Upper lobe of right lung (tissue), 1 donor: ENCODE results near the gene COPS6. TPM values are rescaled to one million over a fixed set of nuclear protein-coding genes. Genes with fewer than 3 reads are reported as not detected.

ENCODE experiments used
- ATAC-seq: fragments of 200-7000 bp; cut with Tn5 transposase; one replicate; pipeline ENCODE4 v1.9.1; 2020; ENCODE audit warnings: mild to moderate bottlenecking, moderate library complexity
- DNase-seq: peaks from one replicate; pipeline ENCODE4 v3.0.0-alpha.2; 2020
- H3K27ac ChIP-seq: fragments of 200-600 bp; one replicate; pipeline ENCODE4 v1.8.0; 2022
- H3K27me3 ChIP-seq: fragments of 200-600 bp; one replicate; pipeline ENCODE4 v1.8.0; 2022; ENCODE audit warnings: mild to moderate bottlenecking
- H3K36me3 ChIP-seq: fragments of 200-600 bp; one replicate; pipeline ENCODE4 v1.8.0; 2022
- H3K4me1 ChIP-seq: fragments of 200-600 bp; one replicate; pipeline ENCODE4 v1.8.0; 2022
- H3K4me3 ChIP-seq: fragments of 200-600 bp; one replicate; pipeline ENCODE4 v1.8.0; 2022; ENCODE audit warnings: mild to moderate bottlenecking
- H3K9me3 ChIP-seq: fragments of 200-600 bp; one replicate; pipeline ENCODE4 v1.8.0; 2022
- intact Hi-C: fragments of 100-400 bp; cut with DNase I; formaldehyde crosslinking; loops from one replicate; pipeline ENCODE4 v1.11.0; 2022
- total RNA-seq: library from RNA; stranded (reverse); fragmentation: NEBNext Ultra II Directional; extraction: Animal tissue kit (Norgen Biotek cat#: 25700); gene quantifications from one replicate; pipeline ENCODE4 v1.2.1, GENCODE V29; 2021
- TF ChIP-seq, protein P1 (sequence below): fragments of 200-600 bp; IDR thresholded peaks from one replicate; pipeline ENCODE4 v1.8.0; 2022; ENCODE audit warnings: antibody characterized with exemption
- donor health status: DM: no; HTN: yes; CAD: no; lungs with severe emphysema.

COPS6 gene
- total RNA-seq, 1 donor from 2014 or later = 69.5 TPM

DNA sequence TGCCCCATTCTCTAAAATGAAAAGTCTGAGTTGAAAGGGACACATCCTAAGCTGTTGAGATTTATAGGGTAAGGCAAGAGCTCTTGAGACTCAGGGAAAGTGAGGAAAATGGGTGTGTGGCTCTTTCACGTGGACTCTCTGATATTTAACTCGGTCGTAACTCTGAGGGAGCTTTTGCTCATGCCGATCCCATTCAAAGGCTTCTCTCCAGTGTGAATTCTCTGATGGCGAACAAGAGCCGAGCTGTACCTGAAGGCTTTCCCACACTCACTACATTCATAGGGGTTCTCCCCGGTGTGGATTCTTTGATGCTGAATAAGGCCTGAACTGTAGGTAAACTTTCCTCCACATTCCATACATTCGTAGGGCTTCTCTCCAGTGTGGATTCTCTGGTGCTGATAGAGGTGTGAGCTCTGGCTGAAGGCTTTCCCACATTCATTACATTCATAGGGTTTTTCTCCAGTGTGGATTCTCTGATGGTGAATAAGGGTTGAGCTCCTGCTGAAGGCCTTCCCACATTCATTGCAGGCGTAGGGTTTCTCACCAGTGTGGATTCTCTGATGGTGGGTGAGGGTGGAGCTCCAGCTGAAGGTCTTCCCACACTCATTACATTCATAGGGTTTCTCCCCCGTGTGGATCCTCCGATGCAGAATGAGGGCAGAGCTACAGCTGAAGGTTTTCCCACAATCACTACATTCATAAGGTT is 17.6 kb upstream of the COPS6 start:
- DNase-seq = no peak
- H3K36me3 ChIP-seq = peaks cover 69% of the 10 kb centered on the region
- no peaks in the 10 kb centered on the region for H3K27me3 ChIP-seq
- H3K4me3 ChIP-seq = no peak overlapping the region
- TF ChIP-seq, protein P1, sequence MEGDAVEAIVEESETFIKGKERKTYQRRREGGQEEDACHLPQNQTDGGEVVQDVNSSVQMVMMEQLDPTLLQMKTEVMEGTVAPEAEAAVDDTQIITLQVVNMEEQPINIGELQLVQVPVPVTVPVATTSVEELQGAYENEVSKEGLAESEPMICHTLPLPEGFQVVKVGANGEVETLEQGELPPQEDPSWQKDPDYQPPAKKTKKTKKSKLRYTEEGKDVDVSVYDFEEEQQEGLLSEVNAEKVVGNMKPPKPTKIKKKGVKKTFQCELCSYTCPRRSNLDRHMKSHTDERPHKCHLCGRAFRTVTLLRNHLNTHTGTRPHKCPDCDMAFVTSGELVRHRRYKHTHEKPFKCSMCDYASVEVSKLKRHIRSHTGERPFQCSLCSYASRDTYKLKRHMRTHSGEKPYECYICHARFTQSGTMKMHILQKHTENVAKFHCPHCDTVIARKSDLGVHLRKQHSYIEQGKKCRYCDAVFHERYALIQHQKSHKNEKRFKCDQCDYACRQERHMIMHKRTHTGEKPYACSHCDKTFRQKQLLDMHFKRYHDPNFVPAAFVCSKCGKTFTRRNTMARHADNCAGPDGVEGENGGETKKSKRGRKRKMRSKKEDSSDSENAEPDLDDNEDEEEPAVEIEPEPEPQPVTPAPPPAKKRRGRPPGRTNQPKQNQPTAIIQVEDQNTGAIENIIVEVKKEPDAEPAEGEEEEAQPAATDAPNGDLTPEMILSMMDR = no peak
- no peak overlapping the region for H3K27ac ChIP-seq
- intact Hi-C loops = no loop called here
- ATAC-seq = no peak
- H3K9me3 ChIP-seq = peaks cover 16% of the 10 kb centered on the region
- no peaks in the 10 kb centered on the region for H3K4me1 ChIP-seq

DNA sequence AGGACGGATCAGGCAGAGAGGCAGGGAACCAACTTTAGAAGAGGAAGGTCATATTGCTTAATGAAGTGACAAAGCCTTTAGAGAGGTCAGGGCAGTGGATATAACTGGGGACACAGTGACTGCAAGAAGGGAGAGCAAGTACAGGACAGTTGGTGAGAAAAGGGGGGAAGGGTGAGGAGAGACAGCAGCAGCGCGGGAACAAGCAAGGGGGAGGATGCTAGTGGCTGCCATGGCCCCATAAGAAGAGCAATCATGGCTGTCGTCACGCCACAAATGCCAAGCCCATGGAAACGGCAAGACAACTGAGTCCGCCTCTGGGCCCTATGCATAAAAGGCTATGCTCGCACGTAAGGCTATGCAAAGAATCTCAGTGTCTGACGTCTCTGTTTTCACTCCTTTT is 16.3 kb upstream of the COPS6 start:
- H3K27ac ChIP-seq = no peak overlapping the region
- TF ChIP-seq, protein P1 = no peak
- no peak for DNase-seq
- no peak overlapping the region for H3K4me3 ChIP-seq
- H3K4me1 ChIP-seq = no peaks in the 10 kb centered on the region
- H3K9me3 ChIP-seq = peaks cover 16% of the 10 kb centered on the region
- no peak for ATAC-seq
- intact Hi-C loops = no loop called here
- H3K27me3 ChIP-seq = no peaks in the 10 kb centered on the region
- peaks cover 82% of the 10 kb centered on the region for H3K36me3 ChIP-seq

DNA sequence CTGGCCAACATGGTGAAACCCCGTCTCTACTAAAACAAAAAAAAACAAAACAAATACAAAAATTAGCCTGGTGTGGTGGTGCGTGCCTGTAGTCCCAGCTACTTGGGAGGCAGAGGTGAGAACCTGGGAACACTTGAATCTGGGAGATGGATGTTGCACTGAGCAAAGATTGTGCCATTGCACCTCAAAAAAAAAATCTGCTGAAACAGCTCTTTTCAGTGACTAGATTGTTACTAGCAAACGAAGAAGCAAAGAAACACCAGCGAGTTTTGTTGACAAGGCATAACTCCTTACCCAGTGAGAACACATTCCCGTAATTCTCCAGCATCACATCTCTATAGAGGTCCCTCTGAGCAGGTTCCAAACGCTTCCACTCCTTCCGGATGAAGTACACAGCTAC is 13.9 kb upstream of the COPS6 start:
- H3K27me3 ChIP-seq = no peaks in the 10 kb centered on the region
- H3K4me1 ChIP-seq = no peaks in the 10 kb centered on the region
- no peak overlapping the region for H3K27ac ChIP-seq
- DNase-seq = no peak
- intact Hi-C loops = no loop called here
- TF ChIP-seq, protein P1 = no peak
- ATAC-seq = no peak
- H3K4me3 ChIP-seq = no peak overlapping the region
- peaks cover 96% of the 10 kb centered on the region for H3K36me3 ChIP-seq
- peaks cover 16% of the 10 kb centered on the region for H3K9me3 ChIP-seq

DNA sequence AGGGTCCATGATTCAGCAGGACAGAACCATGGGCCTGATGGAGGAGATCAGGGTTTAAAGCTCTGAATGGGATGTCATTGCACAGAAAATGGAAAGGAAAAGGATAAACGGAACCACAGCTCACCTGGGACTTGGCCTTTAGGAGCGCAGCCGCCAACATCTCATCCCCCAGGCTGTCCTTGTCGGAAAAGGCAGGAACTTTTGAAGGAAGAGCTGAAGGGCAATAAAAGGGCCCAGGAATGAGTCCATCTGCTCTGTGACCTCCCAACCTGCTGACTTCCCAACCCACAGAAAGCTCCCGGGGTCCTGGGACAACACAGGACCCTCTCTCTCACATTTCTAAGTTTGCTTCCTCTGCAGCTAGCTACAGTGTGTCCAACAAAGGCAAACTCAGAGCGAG is 13.4 kb upstream of the COPS6 start:
- intact Hi-C loops = no loop called here
- DNase-seq (no peak), ATAC-seq (no peak)

DNA sequence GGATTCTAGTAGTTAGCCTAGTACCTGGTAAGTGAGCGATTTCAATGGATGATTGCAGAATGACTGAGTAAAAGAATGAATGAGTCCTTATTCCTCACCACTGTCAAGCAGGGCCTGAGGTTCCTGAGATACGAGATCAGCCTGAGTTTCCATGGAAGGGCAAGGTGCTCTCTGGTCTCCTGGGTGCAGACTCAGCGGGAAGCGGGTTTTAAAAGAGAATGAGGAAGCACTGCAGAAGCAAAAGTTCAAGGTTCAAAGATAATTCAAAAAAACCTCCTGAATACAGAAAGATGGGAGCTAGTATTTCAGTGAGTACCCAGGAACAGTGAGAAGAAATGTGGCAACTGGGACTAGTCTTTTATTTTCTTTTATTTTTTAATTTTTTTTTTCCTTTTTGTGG is 11.6 kb upstream of the COPS6 start:
- intact Hi-C loops = no loop called here
- H3K27me3 ChIP-seq = no peaks in the 10 kb centered on the region
- DNase-seq (no peak), ATAC-seq (no peak)
- peaks cover 8% of the 10 kb centered on the region for H3K4me1 ChIP-seq
- peaks cover 75% of the 10 kb centered on the region for H3K36me3 ChIP-seq
- no peak overlapping the region for H3K27ac ChIP-seq
- TF ChIP-seq, protein P1 = no peak
- no peaks in the 10 kb centered on the region for H3K9me3 ChIP-seq
- no peak overlapping the region for H3K4me3 ChIP-seq

More for the DNA sequence above, 13.4 kb upstream of the COPS6 start:
- Histone ChIP-seq H3K36me3 (peaks cover 93% of the 10 kb centered on the region), H3K9me3 (peaks cover 16% of the 10 kb centered on the region), H3K27me3 (no peaks in the 10 kb centered on the region), H3K27ac (no peak overlapping the region), H3K4me3 (no peak overlapping the region), H3K4me1 (peaks cover 4% of the 10 kb centered on the region)
- TF ChIP-seq, protein P1 = no peak
